ENCODE measurements around the gene B4GALNT4.

Gene B4GALNT4

DNA sequence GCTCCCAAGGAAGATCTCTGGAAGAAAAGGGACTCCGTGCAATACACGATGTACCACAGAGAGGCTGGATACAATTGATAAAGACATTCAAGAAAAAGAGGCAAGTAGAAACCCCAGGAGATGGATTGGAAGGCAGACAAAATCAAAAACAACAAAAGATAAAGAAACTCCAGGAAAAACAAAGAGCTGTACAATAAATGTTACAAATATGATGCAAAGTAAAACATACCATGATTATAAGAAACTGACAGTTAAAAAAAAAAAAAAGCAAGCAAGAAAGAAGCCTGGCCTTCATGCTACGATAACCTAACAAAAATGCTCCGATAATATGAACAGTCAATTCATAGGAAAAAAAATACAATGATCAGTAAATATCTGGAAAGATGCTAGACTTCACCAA, 56.0 kb downstream of the B4GALNT4 start:
- no peak for DNase-seq

DNA sequence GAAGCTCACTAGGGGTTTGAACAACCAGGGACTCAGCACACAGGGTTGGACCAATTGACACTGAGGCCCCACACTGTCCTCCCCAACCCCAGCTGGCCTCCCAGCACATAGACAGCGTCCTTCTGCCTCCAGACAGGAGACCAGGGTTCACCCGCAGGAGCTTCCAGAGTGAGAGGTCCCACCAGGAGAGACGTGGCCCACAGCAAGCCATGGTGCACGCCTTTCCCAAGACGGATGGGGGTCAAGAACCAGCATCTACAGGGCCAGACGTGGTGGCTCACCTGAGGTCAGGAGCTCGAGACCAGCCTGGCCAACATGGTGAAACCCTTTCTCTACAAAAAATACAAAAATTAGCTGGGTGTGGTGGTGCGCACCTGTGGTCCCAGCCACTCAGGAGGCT, 57.6 kb downstream of the B4GALNT4 start:
- DNase-seq = no peak

DNA sequence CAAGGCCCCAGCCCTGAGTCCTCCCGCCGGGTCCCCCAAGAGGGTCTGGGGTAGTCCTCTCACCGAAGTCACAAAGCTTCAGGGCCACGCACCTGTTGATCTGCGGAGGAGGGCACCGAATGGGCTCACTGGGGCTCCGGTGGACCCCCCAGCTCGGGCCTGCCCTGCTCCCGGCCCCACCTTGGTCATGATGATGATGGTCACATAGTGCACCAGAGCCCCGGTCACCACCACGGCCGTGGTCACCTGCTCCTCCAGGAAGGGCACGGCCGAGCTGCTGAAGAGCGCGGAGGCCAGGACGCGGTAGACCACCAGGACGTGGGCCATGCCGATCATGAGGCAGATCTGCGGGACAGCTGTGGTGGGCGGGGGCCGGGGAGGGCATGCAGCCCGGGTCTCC, 59.0 kb downstream of the B4GALNT4 start:
- no peak for DNase-seq

DNA sequence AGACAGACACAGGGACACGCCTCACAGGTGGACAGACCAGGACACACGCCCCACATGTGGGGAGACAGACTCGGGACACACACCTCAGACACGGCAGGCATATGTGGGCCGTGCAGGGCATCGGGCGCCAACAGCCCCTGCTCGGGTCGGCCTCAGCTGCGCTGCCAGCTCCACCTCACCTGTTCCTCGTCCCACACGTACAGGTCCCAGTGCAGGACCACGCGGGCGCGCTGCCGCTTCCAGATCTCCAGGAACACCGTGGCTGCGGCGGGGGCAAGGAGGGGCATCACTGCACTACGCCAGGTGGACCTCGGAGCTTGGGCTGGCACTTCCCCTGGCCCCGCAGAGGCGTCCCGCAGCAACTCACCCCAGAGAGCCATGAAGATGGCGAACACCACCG, 60.1 kb downstream of the B4GALNT4 start:
- DNase-seq = no peak

DNA sequence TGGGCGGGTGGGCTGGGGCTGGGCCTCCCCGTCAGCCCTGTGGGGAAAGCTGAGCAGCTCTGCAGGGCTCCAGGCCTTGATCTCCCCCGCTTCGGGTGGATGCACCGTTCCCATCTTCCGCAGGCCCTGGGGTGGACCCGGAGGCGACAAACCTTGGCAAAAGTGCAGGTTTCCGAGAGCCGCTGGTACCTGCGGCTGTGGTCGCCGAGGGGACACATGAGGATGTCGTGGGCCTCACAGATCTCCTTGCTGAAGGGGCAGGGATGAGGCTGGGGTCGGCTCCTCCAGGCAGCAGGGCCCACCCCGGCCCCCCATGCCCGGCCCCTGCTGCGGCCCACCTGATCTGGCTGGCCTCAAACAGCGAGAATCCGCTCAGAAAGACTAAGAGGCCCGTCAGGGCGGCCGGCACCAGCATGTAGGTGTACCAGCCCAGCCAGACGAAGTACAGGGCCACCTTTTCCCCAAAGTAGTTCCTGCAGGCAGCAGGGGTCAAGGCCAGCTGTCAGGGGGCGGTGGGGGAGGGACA, 60.7 kb downstream of the B4GALNT4 start:
- DNase-seq = no peak

Data from cortex of kidney (tissue), 1 donor.